ENCODE results near the gene ANGPTL5.
"Not testable (repeated sequence)": the region's sequence is repeated elsewhere in the genome, so short reads cannot be mapped to it uniquely, and the experiment has no call there.

The ANGPTL5 gene

DNA sequence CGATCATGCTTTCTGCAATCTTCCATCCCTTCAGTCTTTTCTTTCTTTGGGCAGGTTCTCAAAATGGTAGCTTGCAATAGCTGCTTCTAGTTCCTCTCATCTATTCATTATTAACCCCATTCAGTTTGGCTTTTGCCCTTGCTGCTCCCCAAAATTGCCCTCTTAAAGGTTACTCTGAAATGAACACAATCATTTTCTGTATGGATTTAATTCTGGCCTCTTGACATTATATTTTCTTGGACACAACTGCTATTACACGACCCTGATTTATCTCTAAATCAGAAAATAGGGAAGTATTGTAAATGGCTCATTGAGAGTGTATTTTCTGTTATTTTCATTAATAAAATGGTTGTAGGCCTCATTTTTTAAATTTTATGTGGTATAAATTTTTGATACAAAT, at the start of gene ANGPTL5:
Gene ANGPTL5, minus strand, starts transcription at position 101 of the 400 bp plus-strand sequence. CDS start 8,613 bp downstream, outside the sequence.
- DNase-seq (ENCODE audit: low read depth), result no peak

DNA sequence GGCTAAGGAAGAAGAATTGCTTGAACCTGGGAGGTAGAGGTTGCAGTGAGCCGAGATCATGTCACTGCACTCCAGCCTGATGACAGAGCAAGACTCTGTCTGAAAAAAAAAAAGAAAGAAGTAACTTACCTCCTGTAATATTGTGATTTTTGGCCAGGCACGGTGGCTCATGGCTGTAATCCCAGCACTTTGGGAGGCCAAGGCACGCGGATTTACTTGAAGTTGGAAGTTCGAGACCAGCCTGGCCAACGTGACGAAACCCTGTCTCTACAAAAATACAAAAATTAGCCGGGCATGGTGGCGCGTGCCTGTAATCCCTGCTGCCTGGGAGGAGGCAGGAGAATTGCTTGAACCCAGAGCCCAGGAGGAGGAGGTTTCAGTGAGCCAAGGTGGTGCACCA, 47.9 kb upstream of the ANGPTL5 start:
- not testable (repeated sequence) for DNase-seq (ENCODE audit: low read depth)

DNA sequence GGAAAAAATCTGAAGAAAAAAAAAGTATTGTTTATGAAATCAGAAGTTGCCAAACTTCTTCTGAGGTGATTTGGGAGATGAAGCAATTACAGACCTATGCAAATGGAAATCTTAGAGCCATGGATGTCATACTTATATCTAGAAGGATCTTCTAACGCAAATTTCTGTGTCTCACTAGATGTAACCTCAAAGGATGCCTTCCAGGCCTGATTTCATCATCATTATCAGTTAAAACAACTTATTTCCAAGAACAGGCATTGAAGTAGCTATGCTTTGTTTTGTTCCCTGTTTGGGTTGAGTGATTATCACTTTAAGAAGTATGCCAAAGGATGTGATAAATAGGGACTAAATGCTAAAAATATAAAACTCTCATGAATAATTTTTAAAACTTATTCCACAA, 43.9 kb upstream of the ANGPTL5 start:
- no peak for DNase-seq (ENCODE audit: low read depth)

DNA sequence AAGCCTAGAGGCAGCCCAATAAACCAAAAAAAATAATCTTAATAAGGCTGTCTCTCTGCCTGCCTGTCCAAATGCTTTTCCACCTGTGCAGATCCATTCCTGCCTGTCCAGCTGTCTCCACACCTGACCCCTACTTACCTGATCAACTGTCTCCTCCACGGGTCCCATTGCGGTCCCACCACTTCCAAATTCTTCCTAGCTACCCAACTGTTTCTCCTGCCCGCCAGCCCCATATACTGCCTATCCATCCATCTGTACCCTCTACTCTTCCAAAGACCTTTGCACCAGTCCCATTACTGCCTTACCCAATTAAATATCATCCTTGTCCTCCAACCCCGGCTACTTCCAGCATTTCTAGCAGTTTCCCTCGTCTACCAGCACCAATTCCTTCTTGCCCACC, 39.4 kb upstream of the ANGPTL5 start:
- DNase-seq (ENCODE audit: low read depth), result no peak

DNA sequence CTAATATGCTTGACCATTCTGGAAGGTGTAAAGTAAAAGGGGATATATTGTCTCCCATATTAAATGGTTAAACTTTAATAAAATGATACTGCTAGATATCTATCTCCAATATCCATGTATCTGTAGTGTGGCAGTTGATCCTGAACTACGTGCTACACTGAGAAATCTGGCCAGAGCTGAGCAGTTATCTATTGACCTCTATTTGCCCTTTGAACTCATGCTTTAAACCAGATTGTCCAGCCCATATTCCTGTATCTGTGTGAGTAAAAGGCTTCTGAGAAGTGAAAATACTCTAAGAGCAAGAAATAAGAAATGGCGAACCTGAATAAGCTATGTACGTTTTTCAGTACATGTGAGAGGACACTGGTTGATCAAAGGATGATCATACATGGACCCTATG, 39.0 kb upstream of the ANGPTL5 start:
- no peak for DNase-seq (ENCODE audit: low read depth)

DNA sequence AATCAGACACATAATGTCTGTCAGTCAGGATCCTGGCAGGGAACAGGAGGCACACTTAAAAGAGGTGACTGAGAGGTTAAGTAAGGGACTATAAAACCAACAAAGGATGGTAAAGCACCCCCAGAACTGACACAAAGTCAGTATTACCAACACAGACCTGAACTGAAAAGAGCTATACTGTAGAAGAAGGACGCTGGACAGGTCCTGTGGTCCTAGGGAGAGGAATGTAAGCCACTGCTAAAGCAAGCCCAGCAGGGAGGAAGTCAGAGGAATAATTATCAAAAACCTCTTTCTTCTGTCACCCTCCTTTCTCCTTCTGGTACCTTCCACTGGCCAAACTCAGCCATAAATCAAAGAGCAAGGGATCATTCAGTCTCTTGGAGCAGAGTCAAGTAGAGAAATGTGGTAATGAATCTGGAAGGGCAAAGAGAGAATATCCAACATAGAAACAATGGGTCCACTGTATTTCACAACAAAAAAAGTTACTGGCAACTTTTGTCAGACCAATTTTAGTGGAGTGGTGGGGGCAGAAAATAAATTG, 33.4 kb upstream of the ANGPTL5 start:
- no peak for DNase-seq (ENCODE audit: low read depth)

DNA sequence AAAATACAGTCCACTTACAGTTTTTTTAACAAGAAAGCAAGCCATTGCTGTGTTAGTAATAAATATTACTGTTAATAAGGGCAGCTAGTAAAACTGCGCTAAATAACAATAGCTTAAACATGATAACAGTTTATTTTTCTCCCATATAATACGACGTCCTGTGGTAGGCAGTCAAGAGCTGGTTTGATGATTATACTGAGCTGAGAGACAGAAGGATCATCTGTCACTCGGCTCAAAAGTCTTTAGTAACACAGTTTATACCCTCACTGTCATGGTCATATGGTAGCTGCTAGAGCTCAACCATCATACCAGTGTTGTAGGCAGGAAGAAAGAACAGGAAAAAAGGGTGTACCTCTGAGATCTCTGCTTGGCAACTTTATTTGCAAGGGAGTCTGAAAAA, 29.1 kb upstream of the ANGPTL5 start:
- DNase-seq (ENCODE audit: low read depth), result no peak

DNA sequence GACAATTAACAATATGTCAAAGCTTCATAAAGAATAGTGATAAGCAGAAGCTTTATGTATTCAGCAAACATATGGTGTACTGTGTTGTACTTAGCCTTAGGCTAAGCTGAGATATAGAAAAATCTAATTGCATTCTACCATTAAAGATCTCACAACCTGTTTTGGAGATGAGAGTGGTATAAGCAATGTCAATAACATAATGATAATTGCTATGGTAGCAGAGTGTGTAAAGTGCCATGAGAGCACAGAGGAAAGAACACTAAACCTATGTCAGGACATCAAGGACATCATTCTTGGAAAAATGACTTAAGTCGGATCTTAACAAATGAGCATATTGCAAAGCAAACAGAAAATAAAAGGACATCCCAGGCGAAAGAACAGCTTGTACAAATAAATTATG, 28.6 kb upstream of the ANGPTL5 start:
- no peak for DNase-seq (ENCODE audit: low read depth)

DNA sequence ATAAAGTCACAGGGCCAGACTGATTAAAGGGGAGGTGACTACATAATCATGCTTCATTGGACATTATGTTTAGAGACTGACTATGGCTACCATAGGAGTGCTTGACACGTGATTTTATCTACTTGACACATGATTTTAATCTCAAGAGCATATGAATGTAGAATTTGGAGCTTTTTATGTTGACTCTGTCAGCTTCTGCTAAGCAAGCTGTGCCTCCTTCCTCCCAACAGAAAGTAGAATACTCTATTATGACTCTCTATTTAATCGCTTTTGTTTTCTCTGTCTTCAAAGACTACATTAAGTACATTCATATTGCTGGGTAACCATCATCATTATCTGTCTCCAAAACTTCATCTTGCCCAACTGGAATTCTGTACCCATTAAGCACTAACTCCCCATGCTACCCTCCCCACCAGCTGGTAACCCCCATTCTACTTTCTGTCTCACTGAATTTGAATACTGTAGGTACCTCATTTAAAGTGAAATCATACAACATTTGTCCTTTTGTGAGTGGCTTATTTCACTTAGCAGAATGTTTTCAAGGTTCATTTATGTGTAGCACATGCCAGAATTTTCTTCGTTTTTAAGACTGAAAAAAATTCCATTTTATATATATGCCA, 24.7 kb upstream of the ANGPTL5 start:
- no peak for DNase-seq (ENCODE audit: low read depth)

DNA sequence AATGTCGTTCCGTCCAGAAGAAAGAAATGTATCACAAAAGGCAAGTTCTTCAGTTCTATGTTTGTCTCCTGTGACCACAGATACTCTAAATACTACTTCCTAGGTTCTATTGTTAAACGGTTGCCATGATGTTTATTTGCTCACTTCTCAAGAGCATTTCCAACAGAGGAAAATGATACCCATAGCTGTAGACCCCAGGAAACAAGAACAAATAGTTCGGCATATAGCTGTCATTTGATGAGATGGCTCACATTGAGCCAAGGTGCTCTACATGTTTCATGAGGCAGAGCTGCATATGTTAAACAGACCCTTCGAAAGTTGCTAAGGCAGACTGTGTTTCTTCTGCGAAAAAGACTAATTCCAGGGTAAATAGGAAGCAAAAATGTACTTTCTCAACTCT, 15.4 kb upstream of the ANGPTL5 start:
- DNase-seq (ENCODE audit: low read depth), result no peak

DNA sequence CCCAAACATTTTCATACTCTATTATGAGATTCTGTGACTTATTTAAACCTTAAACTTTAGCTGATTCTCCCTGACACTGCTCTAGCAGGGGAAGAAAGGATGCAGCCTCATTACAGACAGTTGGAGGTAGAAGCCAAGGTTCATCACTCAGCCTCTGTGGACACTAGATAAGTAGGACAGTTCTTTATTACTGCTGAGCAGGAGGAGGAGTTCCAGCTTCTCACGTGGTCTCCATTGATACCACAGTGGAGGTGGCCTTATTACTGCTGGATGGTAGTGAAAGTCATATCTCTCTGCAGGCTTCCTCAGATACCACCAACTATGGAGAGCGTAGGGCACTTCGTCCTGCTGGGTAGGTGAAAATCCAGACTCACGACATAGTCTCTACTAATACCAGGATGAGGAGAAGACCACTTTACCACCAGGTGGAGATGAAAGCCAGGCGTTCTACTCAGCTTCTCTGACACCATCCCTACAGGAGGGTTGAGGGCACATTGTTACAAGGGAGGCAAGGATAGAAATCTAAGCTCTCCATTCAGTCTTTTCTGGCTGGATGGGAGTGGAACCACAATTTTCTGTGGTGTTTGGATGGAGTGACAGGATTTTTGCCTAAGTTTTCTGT, 13.1 kb upstream of the ANGPTL5 start:
- DNase-seq (ENCODE audit: low read depth), result no peak

DNA sequence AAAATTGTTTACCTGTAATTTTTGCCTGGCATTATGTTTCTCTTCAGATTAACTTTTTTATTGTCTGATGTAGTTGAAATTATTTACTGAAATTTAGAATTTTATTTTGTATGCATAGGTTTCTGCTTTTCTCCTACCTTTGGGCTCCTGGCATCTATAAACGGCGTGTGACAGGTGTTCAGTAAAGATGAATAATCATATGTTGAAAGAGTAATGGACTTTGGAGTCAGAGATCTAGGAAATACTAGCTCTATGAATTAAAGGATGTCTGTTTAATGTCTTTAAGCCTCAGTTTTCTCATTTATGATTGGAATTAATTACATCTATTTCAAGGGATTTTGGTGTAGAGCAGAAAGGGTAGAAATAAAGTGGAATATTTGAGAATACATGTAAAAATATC, 7.2 kb upstream of the ANGPTL5 start:
- no peak for DNase-seq (ENCODE audit: low read depth)

DNA sequence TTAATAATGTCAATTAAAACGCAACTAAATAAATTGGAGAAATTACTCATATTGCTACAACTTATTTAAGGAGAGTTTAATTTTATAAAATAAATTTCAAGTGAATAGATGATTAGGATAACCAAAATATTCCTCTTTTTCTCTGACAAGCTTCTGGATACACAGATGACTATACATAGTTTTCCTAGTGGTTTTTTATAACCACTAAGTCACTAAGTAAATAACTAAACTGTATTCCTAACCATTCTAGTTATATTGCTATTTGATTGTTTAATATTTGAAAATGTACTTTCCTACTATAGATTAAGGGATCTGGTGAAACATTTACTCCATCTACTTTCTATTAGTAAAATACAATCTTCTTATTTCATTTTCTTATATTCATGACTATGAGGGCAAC, 4.7 kb upstream of the ANGPTL5 start:
- DNase-seq (ENCODE audit: low read depth), result no peak

DNA sequence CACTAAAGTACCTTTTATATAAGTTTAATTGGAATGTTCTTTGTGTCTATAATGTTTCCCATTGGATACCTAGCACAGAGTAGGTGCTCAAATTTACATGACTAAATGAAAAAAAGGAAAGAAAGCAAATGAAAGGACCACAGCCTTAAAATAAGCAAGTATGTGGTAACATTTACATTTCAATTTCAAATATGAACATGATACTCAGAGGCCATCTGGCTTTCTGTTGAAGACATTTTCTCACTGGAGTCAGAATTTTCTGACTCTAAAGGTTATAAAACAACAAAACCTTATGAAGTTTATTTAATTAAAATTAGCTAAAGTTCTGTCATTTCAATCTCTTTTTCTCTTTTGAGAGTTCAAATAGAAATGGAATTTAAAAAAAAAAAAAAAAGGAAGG, 904 bp upstream of the ANGPTL5 start:
- no peak for DNase-seq (ENCODE audit: low read depth)

DNA sequence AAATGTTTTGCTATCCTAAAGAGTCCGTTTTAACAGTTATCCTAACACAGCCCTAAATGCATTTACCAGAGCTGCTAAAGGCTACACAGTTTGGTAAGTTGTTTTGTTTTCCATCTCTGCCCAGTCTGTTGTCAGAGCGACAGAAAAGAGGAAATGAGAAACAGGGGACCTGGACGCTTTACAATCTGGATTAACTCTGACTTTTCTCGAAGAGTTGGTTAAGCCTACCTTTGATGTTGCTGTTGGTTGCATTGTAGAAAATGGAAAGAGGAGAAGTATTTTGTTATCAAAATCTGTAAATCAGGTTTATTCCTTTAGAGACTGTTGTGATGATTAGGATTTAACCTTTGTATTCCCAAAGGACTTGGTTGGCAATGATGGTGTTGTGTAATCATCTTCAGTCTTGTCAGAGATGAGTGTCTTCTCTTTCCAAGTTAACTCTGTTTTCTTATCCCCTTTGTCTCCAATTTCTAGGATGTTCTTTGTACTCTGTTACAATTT, 481 bp downstream of the ANGPTL5 start:
- DNase-seq (ENCODE audit: low read depth), result peak; percentile 58

DNA sequence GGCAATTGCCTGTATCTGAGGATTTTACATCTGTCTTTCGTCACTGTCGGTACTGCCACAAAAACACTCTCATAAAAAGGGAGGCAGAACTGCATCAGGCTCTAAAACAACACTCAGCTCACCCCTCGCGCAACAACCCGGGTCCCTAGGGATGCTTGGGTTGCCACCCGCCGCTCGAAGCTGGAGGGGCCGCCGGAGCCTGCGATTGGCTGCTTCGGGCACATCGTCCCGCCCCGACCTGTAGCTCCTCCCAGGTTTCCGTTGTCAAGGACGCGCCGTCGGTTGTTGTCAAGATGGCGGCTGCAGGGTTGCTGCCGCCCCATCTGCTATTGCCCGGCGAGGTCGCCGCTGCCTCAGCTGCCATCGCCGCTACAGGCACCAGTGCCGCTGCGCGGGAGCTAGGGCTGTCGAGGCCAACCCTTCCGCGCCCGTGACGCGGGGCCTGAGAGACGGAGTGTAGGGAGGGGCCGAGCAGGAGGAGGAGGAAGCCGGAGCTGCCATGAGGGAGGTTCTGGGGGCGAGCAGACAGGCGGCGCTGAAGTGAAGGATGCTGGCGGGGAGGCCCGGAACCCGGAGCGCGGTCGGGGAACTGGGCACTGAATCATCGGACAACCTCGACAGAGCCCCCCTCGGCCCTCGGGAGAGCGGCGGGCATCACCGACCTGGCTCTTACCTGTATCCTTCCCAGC, 1.4 kb downstream of the ANGPTL5 start, which contains the start of gene CEP126:
Gene CEP126, plus strand, starts transcription at position 273 of the 689 bp plus-strand sequence. Its CDS starts 275 bp downstream, at position 548.
- DNase-seq (ENCODE audit: low read depth), result peak; percentile 92

DNA sequence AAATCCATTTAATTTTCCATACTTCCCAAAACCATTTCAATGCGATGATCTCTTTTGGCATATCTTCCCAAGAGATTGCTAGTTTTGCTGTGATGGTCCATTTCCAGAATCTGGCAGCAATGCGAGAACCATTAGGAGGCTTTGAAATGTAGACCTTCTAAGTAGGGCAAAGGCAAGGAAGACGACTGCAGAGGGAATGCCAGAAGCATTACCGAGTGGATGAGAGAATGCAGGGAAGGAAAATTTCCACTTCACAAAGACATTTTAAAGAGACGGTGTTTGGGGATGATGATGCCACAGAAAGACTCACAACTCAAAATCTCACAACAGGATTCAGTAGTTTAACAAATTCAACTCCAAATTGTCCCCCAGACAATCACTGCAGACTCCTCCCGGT, 2.0 kb downstream of the ANGPTL5 start:
- DNase-seq (ENCODE audit: low read depth), result peak; percentile 40

DNA sequence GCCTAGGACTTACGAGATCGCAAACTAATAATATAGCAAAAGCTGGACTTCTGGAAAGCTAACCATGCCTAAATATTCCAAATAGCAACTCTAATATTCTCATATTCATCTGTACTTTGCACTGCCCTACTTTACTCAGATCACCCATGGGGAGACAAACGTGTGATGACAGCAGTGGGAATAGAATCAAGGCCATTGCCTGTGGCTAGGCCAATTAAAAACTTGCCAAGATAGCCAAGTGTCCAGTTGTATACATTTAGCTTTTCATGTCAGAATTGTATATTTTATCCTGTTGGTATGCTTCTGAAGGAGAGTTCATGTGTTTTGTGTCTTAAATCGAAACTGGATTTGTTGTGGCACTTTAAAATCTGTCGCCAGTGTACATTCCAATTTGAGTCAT, 2.7 kb downstream of the ANGPTL5 start:
- DNase-seq (ENCODE audit: low read depth), result no peak

DNA sequence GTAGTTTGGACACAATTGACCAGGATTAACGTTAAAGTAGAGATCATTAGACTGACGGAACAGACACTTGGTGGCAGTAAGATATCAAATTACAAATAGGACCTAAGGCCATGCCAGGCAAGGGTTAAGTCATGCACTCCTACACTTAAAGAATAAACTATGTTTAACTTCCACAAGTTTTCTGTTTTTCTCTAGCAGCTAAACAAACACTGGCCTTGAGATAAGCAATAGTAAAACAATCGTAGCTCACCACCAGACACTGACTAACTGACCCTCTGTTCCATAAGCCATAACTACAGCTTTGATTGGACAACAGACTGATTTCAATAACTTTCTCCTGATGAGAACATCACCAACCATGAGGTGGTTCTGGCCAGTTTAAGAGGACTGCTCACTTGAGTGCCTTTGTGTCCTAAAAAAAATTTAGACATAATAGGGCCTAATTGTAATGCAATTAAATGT, 3.5 kb downstream of the ANGPTL5 start:
- DNase-seq (ENCODE audit: low read depth), result no peak

DNA sequence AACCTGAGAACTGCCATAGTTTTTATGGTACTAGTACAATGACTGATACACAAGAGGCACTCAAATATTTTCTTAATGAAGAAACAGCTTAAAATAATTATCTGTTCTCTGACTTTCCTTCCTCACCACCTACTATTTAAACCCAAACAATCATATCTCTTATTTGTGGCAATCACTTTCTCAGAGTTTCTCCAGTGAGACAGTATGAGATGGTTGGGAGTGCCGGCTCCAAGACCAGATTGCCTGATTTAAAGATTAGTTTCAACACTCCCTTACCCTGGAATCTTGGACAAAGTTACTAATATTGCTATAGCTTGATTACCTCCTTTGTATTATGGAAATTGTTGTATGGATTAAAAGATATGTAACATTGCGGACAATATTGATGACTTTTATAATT, 7.2 kb downstream of the ANGPTL5 start:
- no peak for DNase-seq (ENCODE audit: low read depth)

DNA sequence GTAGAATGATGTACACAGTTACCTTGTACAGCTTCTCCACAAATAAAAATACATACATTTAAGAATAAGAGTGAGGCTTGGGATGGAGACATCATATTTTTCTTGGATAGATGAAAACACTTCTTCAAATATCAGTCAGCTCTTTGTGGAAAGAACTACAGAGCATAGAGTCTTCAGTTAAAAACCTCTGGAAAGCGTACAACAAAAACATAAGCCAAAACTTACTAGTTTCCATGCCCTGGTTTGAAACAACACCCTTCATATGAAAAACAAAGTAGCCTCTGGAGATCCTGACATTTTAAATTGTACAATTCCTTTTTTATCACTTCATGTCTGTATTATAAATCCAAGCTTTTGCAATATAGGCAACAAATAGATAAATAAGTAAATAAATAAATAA, 8.5 kb downstream of the ANGPTL5 start:
- DNase-seq (ENCODE audit: low read depth), result no peak

DNA sequence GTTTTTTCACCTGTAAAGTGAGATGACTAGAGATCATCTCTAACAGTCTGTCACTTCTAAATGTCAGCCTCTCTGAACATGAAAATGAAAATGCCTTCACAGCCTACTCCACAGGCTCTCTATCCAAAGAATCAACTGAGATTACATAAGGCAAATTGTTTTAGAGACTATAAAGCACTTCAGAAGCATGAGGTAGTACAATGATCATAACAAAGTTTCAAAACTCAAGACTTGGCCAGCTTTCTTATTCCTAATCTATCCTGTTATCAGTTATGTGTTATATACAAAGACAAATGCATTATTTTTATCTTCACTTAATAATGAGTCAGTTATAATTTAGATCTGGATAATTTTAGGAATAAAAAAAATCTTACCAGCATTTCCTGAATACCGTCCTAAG, 21.8 kb downstream of the ANGPTL5 start:
- no peak for DNase-seq (ENCODE audit: low read depth)

DNA sequence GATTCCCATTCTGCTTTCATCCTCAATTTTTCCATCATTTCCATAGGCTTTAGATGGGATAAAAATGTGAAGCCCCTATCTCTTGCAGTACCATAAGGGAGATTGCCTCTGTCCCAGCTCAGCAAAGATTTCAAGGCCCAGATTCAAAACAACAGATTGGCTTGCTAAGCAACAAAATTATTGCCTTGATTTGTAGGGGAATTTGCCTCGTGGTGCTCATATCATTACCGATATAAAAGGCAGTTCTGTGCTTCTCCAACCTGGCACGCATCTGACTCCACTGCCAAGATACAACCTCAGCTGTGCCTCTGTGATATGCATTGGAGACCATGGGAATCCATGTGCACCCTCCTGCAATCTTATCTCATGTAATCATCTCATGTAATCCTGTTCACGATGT, 26.6 kb downstream of the ANGPTL5 start:
- no peak for DNase-seq (ENCODE audit: low read depth)

All from GM04504 (cell line).